HCEC 1CT (cell line): ENCODE results near the gene ATP11A.

Experiments used
- DNase-seq: peaks from one replicate; pipeline ENCODE4 v3.0.0-alpha.2; 2017

ATP11A gene

DNA sequence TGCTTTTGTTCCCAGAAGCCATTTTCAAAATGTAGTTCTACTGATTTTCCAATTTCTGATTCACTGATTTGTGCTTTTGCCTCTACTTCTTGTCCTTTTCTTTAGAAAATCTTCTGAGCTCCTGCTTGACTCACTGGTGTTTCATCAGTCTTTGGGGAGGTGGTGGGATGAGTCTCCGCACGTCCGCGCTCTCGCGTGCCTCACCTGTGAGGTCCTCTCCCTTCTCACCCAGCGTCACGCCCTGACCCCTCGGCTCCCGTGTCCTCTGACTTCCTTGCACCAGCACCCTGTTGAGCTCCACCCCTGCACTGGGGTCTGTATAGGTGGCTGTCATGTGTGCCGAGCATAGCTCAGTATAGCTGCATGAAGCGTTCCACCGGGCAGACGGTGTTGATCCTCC is 226.5 kb downstream of the ATP11A start:
- DNase-seq = no peak

DNA sequence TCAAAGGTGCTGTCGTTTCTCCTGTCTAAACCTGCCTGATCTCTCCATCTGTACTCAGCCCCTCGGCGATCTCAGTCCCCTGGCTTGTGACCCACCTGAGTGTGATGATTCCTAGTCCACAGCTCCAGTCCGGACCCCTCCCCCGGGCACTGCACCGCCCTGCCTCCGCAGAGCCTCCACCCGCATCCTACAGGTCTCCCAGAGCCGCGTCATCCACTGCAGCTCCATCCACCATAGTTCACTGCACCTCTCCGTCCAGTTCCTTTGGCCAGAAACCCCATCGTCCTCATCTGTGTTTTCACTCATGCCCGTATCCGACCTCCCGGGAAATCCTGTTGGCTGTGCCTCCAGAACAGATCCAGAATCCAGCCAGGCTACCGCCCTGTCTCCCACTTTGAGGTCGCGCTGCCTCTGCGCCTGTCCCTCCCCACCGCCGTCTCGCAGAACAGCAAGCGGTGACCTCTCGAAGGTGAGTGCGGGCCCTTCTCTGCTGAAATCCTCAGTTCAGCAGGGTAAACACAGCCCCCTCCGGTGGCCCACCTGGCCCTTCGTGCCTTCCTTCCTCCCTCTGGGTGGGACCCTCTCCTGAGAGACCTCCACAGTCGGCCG is 227.3 kb downstream of the ATP11A start:
- DNase-seq = no peak

DNA sequence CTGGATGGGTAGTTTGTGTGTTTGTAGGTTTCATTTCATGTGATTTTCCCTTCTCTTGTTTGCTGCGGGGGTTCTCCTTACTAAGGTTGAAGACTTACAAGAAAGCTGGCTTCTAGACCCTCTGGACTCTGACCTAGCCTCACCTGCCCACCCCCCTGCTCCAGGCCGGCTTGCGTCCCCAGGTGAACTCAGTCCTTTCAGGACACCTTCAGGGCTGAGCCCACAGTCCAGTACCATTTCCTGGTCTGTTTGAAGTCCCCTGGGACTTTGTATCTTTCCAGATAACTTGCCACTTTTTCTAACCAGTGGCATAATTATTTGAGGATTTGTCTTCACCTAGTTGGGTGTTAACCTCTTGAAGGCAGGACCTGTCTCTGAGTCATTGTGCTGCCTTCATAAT is 227.9 kb downstream of the ATP11A start:
- no peak for DNase-seq

DNA sequence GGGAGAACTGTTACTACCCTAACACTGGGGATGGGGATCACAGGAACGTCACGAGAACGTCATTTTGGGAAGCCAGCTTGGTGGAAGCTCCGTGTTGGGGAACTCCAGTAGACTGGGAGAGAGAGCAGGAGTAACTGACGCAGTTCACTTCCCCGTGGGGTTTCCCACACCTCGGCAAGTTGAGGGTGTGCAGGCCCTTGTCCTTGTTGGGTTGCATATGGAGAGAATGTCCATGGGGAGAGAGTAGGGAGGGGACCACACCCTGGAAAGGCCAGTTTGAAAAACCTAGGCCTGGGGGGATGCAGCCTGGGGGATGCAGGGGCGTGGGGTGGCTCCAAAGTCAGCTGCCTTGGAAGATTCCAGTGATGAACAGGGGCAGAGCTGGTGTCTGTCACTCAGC is 228.4 kb downstream of the ATP11A start:
- no peak for DNase-seq

DNA sequence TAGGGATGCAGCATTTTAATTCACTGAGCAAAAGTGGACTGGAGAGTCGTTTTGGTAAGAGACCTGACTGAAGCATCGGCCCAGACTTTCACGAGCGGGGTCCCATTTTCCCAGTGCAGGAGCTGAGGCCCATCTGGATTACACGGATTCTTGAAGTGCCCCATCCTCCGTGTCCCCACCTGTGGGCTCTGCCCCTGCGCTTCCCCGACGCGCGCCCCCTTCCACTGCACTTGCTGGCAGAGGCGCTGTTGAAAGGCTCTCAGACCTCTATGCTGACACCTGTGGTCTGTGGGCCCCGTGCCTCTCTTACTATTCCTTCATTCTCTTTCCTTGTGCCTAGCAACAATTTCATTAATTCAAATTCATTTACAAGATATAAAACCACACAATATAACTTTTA is 228.9 kb downstream of the ATP11A start:
- DNase-seq = no peak

GRCh38 chr13:112923962-112924361 is 234.1 kb downstream of the ATP11A start:
- DNase-seq = no peak

GRCh38 chr13:112924365-112924764 is 234.5 kb downstream of the ATP11A start:
- no peak for DNase-seq

GRCh38 chr13:112926003-112926402 is 236.2 kb downstream of the ATP11A start:
- no peak for DNase-seq

GRCh38 chr13:112926993-112927392 is 237.2 kb downstream of the ATP11A start:
- DNase-seq = no peak

- DNase-seq = no peak
These were observed 238.5 kb downstream of the ATP11A start for GRCh38 chr13:112928020-112928971.

DNA sequence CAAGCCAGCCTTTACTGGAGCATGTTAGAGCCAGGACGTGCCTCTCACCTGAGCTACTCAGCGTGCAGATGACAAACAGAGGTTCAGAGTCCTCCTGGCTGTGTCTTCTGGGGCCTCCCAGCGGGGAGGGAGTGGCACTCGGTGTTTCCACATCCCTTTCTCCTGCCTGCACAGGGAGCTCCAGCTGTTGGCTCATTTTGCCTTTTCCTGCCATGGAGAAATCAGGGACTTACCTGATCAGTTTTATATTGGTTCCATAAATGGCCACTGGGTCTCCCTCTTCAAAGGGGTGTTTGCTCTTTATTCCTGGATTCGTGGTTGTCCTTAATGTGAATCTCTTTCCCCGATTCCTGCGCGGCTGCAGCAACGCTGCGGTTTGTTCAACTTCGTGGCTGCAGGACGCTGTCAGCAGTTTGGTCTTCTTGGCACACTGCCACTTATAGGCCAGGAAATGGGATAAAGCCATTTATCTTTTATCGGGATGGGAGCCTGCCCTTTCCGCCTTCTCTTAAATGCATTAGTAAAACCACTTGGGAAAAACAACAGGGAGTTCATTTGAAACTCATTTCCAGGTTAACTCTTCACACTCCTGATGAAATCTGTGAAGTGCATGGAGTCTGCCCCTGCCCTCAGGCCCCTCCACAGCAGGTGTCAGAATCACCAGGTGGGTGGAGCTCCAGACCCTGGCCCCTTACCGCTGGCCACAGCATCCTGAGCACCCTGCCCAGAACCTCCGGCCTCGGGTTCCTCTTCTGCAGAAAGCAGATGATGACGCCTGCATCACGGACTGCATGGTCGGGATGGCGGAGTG is 239.3 kb downstream of the ATP11A start:
- no peak for DNase-seq

DNA sequence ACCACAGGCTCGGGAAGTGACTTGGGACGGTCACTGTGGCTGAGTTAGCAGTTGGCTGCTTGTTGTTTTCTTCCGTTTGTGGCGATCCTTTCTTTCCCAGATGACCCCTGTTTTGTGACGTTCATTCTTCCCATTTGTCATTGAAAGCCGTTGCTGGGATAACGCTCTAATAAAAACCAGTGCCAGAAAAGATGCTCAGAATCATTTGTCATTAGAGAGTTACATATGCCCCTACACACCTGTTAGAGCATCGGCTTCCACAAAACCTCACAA is 239.9 kb downstream of the ATP11A start:
- DNase-seq = no peak

DNA sequence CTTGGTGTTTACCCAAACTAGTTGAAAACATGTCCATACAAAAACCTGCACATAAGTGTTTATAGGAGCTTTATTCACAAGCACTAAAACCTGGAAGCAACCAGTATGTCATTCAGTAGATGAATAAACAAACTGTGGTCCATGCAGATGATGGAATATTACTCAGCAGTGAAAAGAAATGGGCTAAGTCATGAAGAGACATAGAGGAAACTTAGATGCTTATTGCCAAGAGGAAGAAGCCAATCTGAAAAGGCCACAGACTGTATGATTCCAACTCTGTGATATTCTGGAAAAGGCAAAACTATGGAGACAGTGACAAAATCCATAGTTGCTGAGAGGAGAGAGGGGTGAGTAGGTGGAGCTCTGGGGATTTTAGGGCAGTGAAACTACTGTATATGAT is 240.4 kb downstream of the ATP11A start:
- DNase-seq = no peak

DNA sequence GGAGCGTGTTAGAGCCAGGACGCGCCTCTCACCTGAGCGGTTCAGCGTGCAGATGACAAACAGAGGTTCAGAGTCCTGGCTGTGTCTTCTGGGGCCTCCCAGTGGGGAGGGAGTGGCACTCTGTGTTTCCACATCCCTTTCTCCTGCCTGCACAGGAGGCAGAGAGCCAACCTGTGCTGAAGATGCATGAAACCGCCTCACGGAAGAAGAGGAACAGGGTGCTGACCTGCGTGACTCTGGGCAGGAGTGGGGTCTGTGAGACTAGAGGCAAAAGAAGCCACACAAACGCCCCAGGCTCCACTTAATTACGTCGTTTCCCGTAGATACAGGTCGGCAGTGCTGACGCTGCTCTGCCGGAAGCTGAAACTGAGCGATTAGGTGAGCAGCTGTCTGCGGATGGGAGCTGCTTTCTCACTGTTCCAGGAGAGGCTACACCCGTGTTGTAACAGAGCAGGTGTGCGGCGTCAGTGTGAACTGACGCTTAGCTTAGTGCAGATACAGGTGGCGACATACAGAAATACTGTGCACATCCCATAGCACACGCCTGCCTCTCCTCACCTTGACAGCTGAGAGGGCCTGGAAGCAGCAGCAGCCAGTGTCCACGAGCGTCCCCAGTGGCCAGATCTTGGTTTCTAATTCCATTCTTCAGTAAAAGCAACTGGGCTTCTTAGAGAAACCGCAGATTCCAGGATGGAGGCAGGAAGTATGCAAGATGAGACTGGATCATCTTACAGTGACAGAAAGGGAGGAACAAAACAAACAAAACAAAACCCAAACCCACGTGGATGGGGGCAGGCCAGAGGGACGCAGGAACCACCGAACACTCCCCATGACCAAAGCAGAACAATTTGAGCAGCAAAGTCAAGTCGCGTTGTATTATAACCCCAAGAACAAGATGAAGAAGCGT is 241.4 kb downstream of the ATP11A start:
- DNase-seq = peak; percentile 67

DNA sequence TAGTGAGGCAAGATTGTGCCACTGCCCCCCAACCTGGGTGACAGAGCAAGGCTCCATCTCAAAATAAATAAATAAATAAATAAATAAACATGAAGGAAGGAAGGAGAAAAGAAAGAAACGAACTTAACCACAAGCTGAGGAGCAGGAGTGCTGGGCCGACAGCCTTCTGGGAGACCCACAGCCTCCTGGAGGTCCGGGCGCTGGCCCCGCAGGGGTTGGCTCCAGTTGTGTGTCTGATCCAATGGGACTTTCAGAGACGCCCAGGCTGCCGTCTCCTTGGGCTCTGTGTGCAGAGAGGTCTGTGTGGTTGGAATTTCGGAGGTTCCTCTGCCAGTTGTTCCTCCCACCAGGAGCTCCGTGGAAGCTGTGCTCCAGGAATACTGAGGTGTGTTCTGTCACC is 243.1 kb downstream of the ATP11A start:
- DNase-seq = no peak

DNA sequence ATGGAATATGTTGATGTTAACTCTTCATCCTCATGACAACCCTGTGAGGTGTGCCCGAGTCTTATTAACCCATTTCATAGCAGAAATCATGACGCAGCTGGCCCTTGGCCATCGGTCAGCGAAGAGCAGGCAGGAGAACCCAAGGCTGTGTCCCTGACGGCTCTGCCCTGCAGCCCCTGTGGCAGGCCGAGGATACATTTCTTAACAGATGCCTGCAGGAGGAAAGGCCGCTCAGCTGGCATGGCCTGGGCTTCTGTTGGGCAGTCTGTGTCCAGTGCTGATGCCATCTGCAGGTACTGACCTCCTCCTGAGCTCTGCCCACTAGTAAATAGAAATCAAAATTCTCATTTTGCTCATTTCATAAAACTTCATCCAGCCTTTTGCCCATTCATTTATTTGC is 243.8 kb downstream of the ATP11A start:
- DNase-seq = no peak

DNA sequence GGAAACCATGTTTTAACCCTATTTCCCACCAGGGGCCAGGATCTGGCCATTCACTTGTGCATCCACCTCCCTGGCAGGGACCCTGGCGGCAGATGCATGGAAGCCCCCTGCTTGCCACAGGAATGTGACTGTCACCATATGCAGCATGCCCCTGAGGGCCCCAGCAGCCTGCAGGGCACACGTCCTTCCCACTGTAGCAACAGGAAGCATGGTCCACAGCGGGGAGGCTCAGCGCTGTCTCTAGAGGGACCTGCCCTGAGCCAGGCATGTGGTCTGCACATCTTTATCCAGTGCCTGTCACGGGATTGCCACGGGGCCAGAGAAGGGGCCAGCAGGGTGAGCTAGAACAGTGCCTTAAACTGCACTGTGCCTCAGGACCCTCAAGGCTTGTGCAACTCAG is 244.2 kb downstream of the ATP11A start:
- no peak for DNase-seq
